ENCODE data around the gene AEN.

Gene AEN

DNA sequence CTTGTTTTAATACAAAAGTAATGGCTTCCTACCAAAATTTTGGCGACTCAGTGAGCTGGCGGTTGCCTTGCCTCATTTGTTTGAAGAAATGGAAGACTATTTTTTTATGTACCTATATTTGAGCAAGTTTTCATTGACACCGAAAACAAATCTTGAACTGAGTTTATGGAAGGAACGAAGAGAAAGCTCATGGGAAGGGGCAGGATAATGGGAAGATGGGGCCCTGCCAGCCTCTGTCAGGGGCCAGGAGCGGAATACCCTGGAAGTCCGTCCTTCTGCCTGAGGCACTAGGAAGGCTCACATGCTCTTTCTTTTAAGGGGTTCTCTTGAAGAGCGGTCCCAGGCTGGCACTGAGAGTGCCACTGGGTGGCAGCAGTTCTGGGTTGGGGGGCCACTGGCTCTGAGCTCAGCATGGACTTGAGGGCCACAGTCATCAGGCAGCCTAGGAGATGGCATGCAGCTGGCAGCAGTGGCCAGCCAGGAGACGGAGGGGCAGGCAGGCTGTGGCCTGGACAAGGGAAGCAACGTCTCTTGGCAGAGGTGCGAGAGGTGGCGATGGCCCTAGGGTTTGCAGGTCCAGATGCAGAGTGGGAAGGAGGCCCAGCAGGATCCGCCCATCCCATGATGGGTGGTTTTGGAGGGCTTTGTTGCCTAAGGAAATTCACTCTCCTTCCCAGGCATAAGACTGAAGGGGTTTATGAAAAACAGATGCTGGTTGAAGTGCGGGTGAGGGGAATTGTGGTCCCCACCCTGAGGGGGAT is 59.3 kb downstream of the AEN start:
- DNase-seq, result no peak

GRCh38 chr15:88681610-88682221 is 60.6 kb downstream of the AEN start:
- DNase-seq, result no peak

Data from suppressor macrophage treated with lipopolysaccharide for 4 hours (primary cell).